Panc1 (cell line): ENCODE results near the gene CEP44. TPM values are rescaled to one million over a fixed set of nuclear protein-coding genes. Genes with fewer than 3 reads are reported as not detected.

Experiments used
- ATAC-seq: fragments of 200-7000 bp; cut with Tn5 transposase; 2 replicates; pipeline ENCODE4 v1.9.1; 2020; ENCODE audit warnings: mild to moderate bottlenecking, moderate library complexity
- BruUV-seq: library from RNA; stranded (reverse); fragments of 400-500 nt; replicated peaks from 2 replicates; lab custom pipeline; 2021; lab: Mats Ljungman, UMichigan
- CTCF ChIA-PET: fragments of 300-600 bp; sonication (Branson Sonifier 250); formaldehyde crosslinking; loops from one replicate; lab custom pipeline; 2022; ENCODE audit warnings: antibody characterized with exemption; lab: Charles Lee
- POLR2A ChIA-PET: fragments of 300-600 bp; sonication (Branson Sonifier 250); formaldehyde crosslinking; loops from one replicate; lab custom pipeline; 2022; ENCODE audit warnings: antibody characterized with exemption; lab: Charles Lee
- DNase-seq: peaks from one replicate; pipeline ENCODE4 v3.0.0-alpha.2; 2010; ENCODE audit warnings: low read depth, low spot score
- H3K27ac ChIP-seq: 2 replicates; pipeline ENCODE4 v1.5.1; 2011; ENCODE audit warnings: mild to moderate bottlenecking, low read length, inconsistent platforms
- H3K27me3 ChIP-seq: fragments of 200-500 bp; sonication (Bioruptor generic); 2 replicates; pipeline ENCODE4 v1.6.0; 2014; ENCODE audit warnings: low read length, inconsistent platforms; ENCODE audit not compliant: control insufficient read depth, insufficient read depth
- H3K36me3 ChIP-seq: fragments of 200-500 bp; sonication (Bioruptor generic); 2 replicates; pipeline ENCODE4 v1.5.1; 2014; ENCODE audit warnings: inconsistent platforms, mild to moderate bottlenecking, low read length, moderate library complexity; ENCODE audit not compliant: control insufficient read depth, insufficient read depth
- H3K4me1 ChIP-seq: 2 replicates; pipeline ENCODE4 v1.5.1; 2011; ENCODE audit warnings: inconsistent platforms, mild to moderate bottlenecking, low read length, moderate library complexity; ENCODE audit not compliant: control insufficient read depth, insufficient read depth
- H3K4me3 ChIP-seq, 2 experiments: 2 replicates each; pipeline ENCODE4 v1.5.1; 2011 to 2012; ENCODE audit warnings: low read depth in 2 of 2, low read length in 2 of 2, mild to moderate bottlenecking in 2 of 2, inconsistent platforms in 1 of 2, moderate library complexity in 1 of 2
- H3K9me3 ChIP-seq: fragments of 200-500 bp; sonication (Bioruptor generic); 2 replicates; pipeline ENCODE4 v1.5.1; 2014; ENCODE audit warnings: low read depth, mild to moderate bottlenecking, inconsistent platforms, low read length, moderate library complexity; ENCODE audit not compliant: control insufficient read depth, insufficient read depth
- CTCF ChIP-seq: fragments of 450-650 bp; IDR thresholded peaks from 2 replicates; pipeline ENCODE4 v1.5.1; 2017; ENCODE audit warnings: mild to moderate bottlenecking
- POLR2AphosphoS5 ChIP-seq: IDR thresholded peaks from 2 replicates; pipeline ENCODE4 v1.6.1; 2012; ENCODE audit warnings: mild to moderate bottlenecking, low read depth, low read length, moderate library complexity
- REST ChIP-seq, 2 experiments: IDR thresholded peaks; 2 replicates each; pipeline ENCODE4 v1.6.1; 2011 to 2012; ENCODE audit warnings: low read depth in 2 of 2, control low read depth in 1 of 2, low read length in 1 of 2, mild to moderate bottlenecking in 1 of 2, moderate library complexity in 1 of 2; ENCODE audit not compliant: insufficient read depth in 1 of 2
- SIN3A ChIP-seq: IDR thresholded peaks from 2 replicates; pipeline ENCODE4 v1.6.1; 2012; ENCODE audit warnings: low read depth, mild to moderate bottlenecking, low read length, moderate library complexity, borderline replicate concordance; ENCODE audit not compliant: insufficient read depth
- TCF7L2 ChIP-seq: IDR thresholded peaks from 2 replicates; pipeline ENCODE4 v1.6.1; 2011; ENCODE audit warnings: mild to moderate bottlenecking, low read depth, low read length, inconsistent platforms
- in situ Hi-C: cut with HindIII; loops from 2 replicates; pipeline ENCODE4 v1.10.0; 2016; ENCODE audit warnings: low sequenced_read_pairs, low pct_unique_long_range_greater_than_20kb
- intact Hi-C: fragments of 100-400 bp; cut with micrococcal nuclease; formaldehyde crosslinking; loops from one replicate; pipeline ENCODE4 v1.10.0; 2022; ENCODE audit not compliant: unreplicated experiment
- total RNA-seq: library from RNA; stranded (reverse); gene quantifications from one replicate; pipeline ENCODE4 v1.2.1, GENCODE V29; 2021; ENCODE audit not compliant: unreplicated experiment

Gene CEP44
- total RNA-seq, 1 experiment from 2014 or later: 9.8 TPM

- TF ChIP-seq POLR2AphosphoS5 (no peak), CTCF (no peak), SIN3A (no peak)
- Histone ChIP-seq H3K27ac (no peak overlapping the region), H3K4me1 (peaks cover 3% of the 10 kb centered on the region; the same call in 1 of the 2 replicates), H3K27me3 (no peaks in the 10 kb centered on the region), H3K36me3 (peaks cover 6% of the 10 kb centered on the region), H3K9me3 (no peaks in the 10 kb centered on the region), H3K4me3 (no peak overlapping the region)
- CTCF ChIA-PET: no interaction called here
- POLR2A ChIA-PET: no interaction called here
- ATAC-seq: no peak
- intact Hi-C loops: no loop called here
- BruUV-seq: no TSS peak
- in situ Hi-C loops: no loop called here
- DNase-seq: no peak
Observed at GRCh38 chr4:174279433-174280155, 4.1 kb upstream of the CEP44 start.

- no peak overlapping the region for H3K27ac ChIP-seq
- intact Hi-C loops: no loop called here
- H3K4me3 ChIP-seq: no peak overlapping the region
- POLR2A ChIA-PET: no interaction called here
- H3K27me3 ChIP-seq: no peaks in the 10 kb centered on the region
- in situ Hi-C loops: no loop called here
- CTCF ChIA-PET: interaction anchor here (0.6 kb wide), 1 partner anchor 37 kb away, joined by 4 read pairs; no protein-coding TSS in a partner anchor
- H3K9me3 ChIP-seq: no peaks in the 10 kb centered on the region
- no TSS peak for BruUV-seq
- no peak for TF ChIP-seq TCF7L2
- no peak for TF ChIP-seq SIN3A
- TF ChIP-seq REST (IDR thresholded peaks at IDR 0.05; ENCODE audit: insufficient read depth in 1 of 2, low read depth in 2 of 2, low read length in 1 of 2): no peak
- no peak for TF ChIP-seq POLR2AphosphoS5
- TF ChIP-seq CTCF: no peak
- H3K36me3 ChIP-seq: peaks cover 6% of the 10 kb centered on the region
- ATAC-seq: no peak
- H3K4me1 ChIP-seq: peaks cover 5% of the 10 kb centered on the region; the same call in 1 of the 2 replicates
- DNase-seq: no peak
Observed at GRCh38 chr4:174281182-174281737, 2.5 kb upstream of the CEP44 start.
